H1 (cell line): ENCODE results near the gene ITPKB. TPM values are rescaled to one million over a fixed set of nuclear protein-coding genes. Genes with fewer than 3 reads are reported as not detected.

Source experiments
- CTCF ChIA-PET: fragments of 300-600 bp; sonication (Branson Sonifier 250); formaldehyde crosslinking; loops from one replicate; lab custom pipeline; 2021; ENCODE audit not compliant: partially characterized antibody; lab: Charles Lee
- POLR2A ChIA-PET: fragments of 300-600 bp; sonication (Branson Sonifier 250); formaldehyde crosslinking; loops from one replicate; lab custom pipeline; 2021; ENCODE audit warnings: inconsistent platforms; ENCODE audit not compliant: partially characterized antibody; lab: Charles Lee
- DNase-seq, 2 experiments: peaks; one replicate each; pipeline versions ENCODE4 v3.0.0 to v3.0.0-alpha.2; 2010 to 2022; ENCODE audit warnings: low spot score in 2 of 2, low read depth in 1 of 2, mixed read lengths in 1 of 2
- FAIRE-seq: peaks from 2 replicates; lab custom pipeline; 2011; peaks lifted over from hg19 to GRCh38; lab: Jason Lieb, UNC
- H2AFZ ChIP-seq: 2 replicates; pipeline ENCODE4 v1.8.1; 2012; ENCODE audit warnings: low read length, inconsistent platforms
- H2AK5ac ChIP-seq: 2 replicates; pipeline ENCODE4 v1.6.1; 2013; ENCODE audit warnings: low read depth, low read length
- H2BK120ac ChIP-seq: replicated peaks from 2 replicates; pipeline ENCODE3; 2013; ENCODE audit warnings: low read depth, low read length, inconsistent platforms
- H2BK12ac ChIP-seq: 2 replicates; pipeline ENCODE4 v1.6.1; 2013; ENCODE audit warnings: low read depth, low read length
- H2BK15ac ChIP-seq: 2 replicates; pipeline ENCODE4 v1.6.1; 2013; ENCODE audit warnings: low read length
- H2BK20ac ChIP-seq: 2 replicates; pipeline ENCODE4 v1.6.1; 2013; ENCODE audit warnings: low read length
- H2BK5ac ChIP-seq: 2 replicates; pipeline ENCODE4 v1.6.1; 2013; ENCODE audit warnings: low read depth, low read length
- H3K14ac ChIP-seq: 2 replicates; pipeline ENCODE4 v1.6.1; 2013; ENCODE audit warnings: inconsistent platforms; ENCODE audit not compliant: insufficient read length
- H3K18ac ChIP-seq: 2 replicates; pipeline ENCODE4 v1.6.1; 2013; ENCODE audit warnings: low read length; ENCODE audit errors: extremely low read depth
- H3K23ac ChIP-seq: 2 replicates; pipeline ENCODE4 v1.6.1; 2013; ENCODE audit warnings: inconsistent platforms; ENCODE audit not compliant: insufficient read length
- H3K23me2 ChIP-seq: 2 replicates; pipeline ENCODE4 v1.6.1; 2013; ENCODE audit warnings: low read depth, low read length
- H3K27ac ChIP-seq: 2 replicates; pipeline ENCODE4 v1.6.1; 2011; ENCODE audit warnings: low read depth, low read length, inconsistent platforms
- H3K27me3 ChIP-seq, 4 experiments: replicated peaks in 1 of 4; 1 replicate in 1 of 4; 2 replicates in 3 of 4; pipeline versions ENCODE4 v1.6.1 to v1.8.1; 2011 to 2013; ENCODE audit warnings: low read length in 3 of 4, mild to moderate bottlenecking in 3 of 4, inconsistent platforms in 2 of 4, mixed read lengths in 2 of 4, moderate library complexity in 1 of 4; ENCODE audit not compliant: control insufficient read depth in 3 of 4, insufficient read depth in 3 of 4; ENCODE audit errors: extremely low read depth in 1 of 4
- H3K36me3 ChIP-seq, 4 experiments: 2 replicates each; pipeline versions ENCODE4 v1.6.1 to v1.8.1; 2011 to 2013; ENCODE audit warnings: mild to moderate bottlenecking in 4 of 4, low read length in 3 of 4, moderate library complexity in 2 of 4, control low read depth in 1 of 4, inconsistent platforms in 1 of 4; ENCODE audit not compliant: insufficient read depth in 4 of 4, control insufficient read depth in 2 of 4
- H3K4ac ChIP-seq: replicated peaks from 2 replicates; pipeline ENCODE3; 2013; ENCODE audit warnings: low read length, low read depth, mixed read lengths, inconsistent platforms; ENCODE audit not compliant: insufficient read length
- H3K4me1 ChIP-seq, 4 experiments: replicated peaks in 1 of 4; 1 replicate in 1 of 4; 2 replicates in 3 of 4; pipeline versions ENCODE4 v1.6.1 to v1.8.1; 2011 to 2013; ENCODE audit warnings: low read length in 3 of 4, inconsistent platforms in 2 of 4, mixed read lengths in 1 of 4; ENCODE audit not compliant: insufficient read depth in 4 of 4, control insufficient read depth in 3 of 4
- H3K4me2 ChIP-seq, 2 experiments: 2 replicates each; pipeline versions ENCODE4 v1.6.1 to v1.8.1; 2011 to 2013; ENCODE audit warnings: low read depth in 2 of 2, low read length in 2 of 2, control low read depth in 1 of 2, inconsistent platforms in 1 of 2, mild to moderate bottlenecking in 1 of 2; ENCODE audit not compliant: insufficient read depth in 1 of 2
- H3K4me3 ChIP-seq, 4 experiments: fragments of 200-600, 300-600 bp in 1 of 4; sonication (generic), shearing (Covaris generic), sonication (Bioruptor Twin) in 1 of 4; 2 replicates each; pipeline versions ENCODE4 v1.5.1 to v1.8.1; 2011 to 2016; ENCODE audit warnings: low read length in 4 of 4, low read depth in 3 of 4, control low read depth in 2 of 4, inconsistent platforms in 2 of 4, mild to moderate bottlenecking in 2 of 4, mixed read lengths in 1 of 4, moderate library complexity in 1 of 4; ENCODE audit not compliant: insufficient read depth in 2 of 4; ENCODE audit errors: extremely low read depth in 1 of 4
- H3K56ac ChIP-seq: replicated peaks from 2 replicates; pipeline ENCODE3; 2013; ENCODE audit warnings: low read depth, mild to moderate bottlenecking, mixed read lengths, low read length, inconsistent platforms; ENCODE audit not compliant: insufficient read length
- H3K79me1 ChIP-seq: 2 replicates; pipeline ENCODE4 v1.6.1; 2013; ENCODE audit warnings: low read depth, low read length, control low read depth
- H3K79me2 ChIP-seq, 2 experiments: 2 replicates each; pipeline versions ENCODE4 v1.6.1 to v1.8.1; 2012 to 2013; ENCODE audit warnings: low read length in 2 of 2, mild to moderate bottlenecking in 2 of 2, inconsistent platforms in 1 of 2; ENCODE audit not compliant: insufficient read depth in 2 of 2, control insufficient read depth in 1 of 2
- H3K9ac ChIP-seq, 4 experiments: replicated peaks in 1 of 4; 1 replicate in 1 of 4; 2 replicates in 3 of 4; pipeline versions ENCODE4 v1.6.1 to v1.8.1; 2011 to 2013; ENCODE audit warnings: low read depth in 3 of 4, low read length in 3 of 4, control low read depth in 2 of 4, mild to moderate bottlenecking in 2 of 4, moderate library complexity in 2 of 4, inconsistent platforms in 1 of 4; ENCODE audit errors: extremely low read depth in 1 of 4
- H3K9me3 ChIP-seq, 2 experiments: 2 replicates each; pipeline versions ENCODE4 v1.6.1 to v1.8.1; 2012 to 2013; ENCODE audit warnings: mild to moderate bottlenecking in 2 of 2, moderate library complexity in 2 of 2, control low read depth in 1 of 2, inconsistent platforms in 1 of 2, low read depth in 1 of 2, low read length in 1 of 2, mixed read lengths in 1 of 2; ENCODE audit not compliant: insufficient read depth in 2 of 2
- H4K20me1 ChIP-seq, 2 experiments: replicated peaks in 1 of 2; 2 replicates each; pipeline versions ENCODE3 to v1.8.1; 2011 to 2013; ENCODE audit warnings: inconsistent platforms in 2 of 2, low read length in 2 of 2, mild to moderate bottlenecking in 1 of 2; ENCODE audit not compliant: insufficient read depth in 2 of 2, control insufficient read depth in 1 of 2
- H4K5ac ChIP-seq: 2 replicates; pipeline ENCODE4 v1.6.1; 2013; ENCODE audit warnings: low read length, low read depth, mixed read lengths, inconsistent platforms; ENCODE audit not compliant: insufficient read length
- H4K8ac ChIP-seq: 2 replicates; pipeline ENCODE4 v1.8.0; 2013; ENCODE audit warnings: mild to moderate bottlenecking, moderate library complexity, low read length, inconsistent platforms; ENCODE audit not compliant: insufficient read depth; ENCODE audit errors: extremely low read depth
- H4K91ac ChIP-seq: replicated peaks from 2 replicates; pipeline ENCODE3; 2013; ENCODE audit warnings: low read length, mixed read lengths, inconsistent platforms; ENCODE audit not compliant: insufficient read length
- BRCA1 ChIP-seq: IDR thresholded peaks from 2 replicates; pipeline ENCODE4 v1.6.1; 2012; ENCODE audit warnings: low read depth, low read length, improper control_type of control experiment
- WGBS, 2 experiments: shearing (Covaris generic) in 1 of 2; methylation state at CpG; one replicate each; pipeline versions ENCODE4 v1.1.6 to v1.1.7; 2013 to 2015; ENCODE audit warnings: low lambda C conversion rate in 2 of 2, mixed read lengths in 2 of 2, inconsistent platforms in 1 of 2, low coverage in 1 of 2, missing lambda C conversion rate in 1 of 2; ENCODE audit not compliant: insufficient replicate concordance in 2 of 2, insufficient coverage in 1 of 2, insufficient read length in 1 of 2; ENCODE audit errors: extremely low coverage in 1 of 2, missing lambda C conversion rate in 1 of 2; 5-methylcytosine and 5-hydroxymethylcytosine counted together
- polyA plus RNA-seq, 7 experiments: library from polyadenylated mRNA; depleted of rRNA in 3 of 7; stranded (reverse) in 5 of 7; unstranded in 2 of 7; fragments of >200 nt in 5 of 7; fragments of 200-250 nt in 2 of 7; gene quantifications; 1 replicate in 5 of 7; 2 replicates in 1 of 7; 4 replicates in 1 of 7; pipeline versions ENCODE4 v1.2.1 to v1.2.3, GENCODE V29; 2011 to 2013; ENCODE audit warnings: missing spikeins in 2 of 7, mixed read lengths in 2 of 7
- total RNA-seq: library from RNA; stranded (reverse); fragmentation: NEBNext Ultra II Directional; extraction: Animal tissue kit (Norgen Biotek cat#: 25700); gene quantifications from 2 replicates; pipeline ENCODE4 v1.2.1, GENCODE V29; 2021
- TF ChIP-seq, protein P1 (sequence below): IDR thresholded peaks from 2 replicates; pipeline ENCODE4 v1.6.1; 2012; ENCODE audit warnings: inconsistent platforms
- TF ChIP-seq, protein P2 (sequence below), 3 experiments: IDR thresholded peaks; 1 replicate in 2 of 3; 2 replicates in 1 of 3; pipeline versions ENCODE4 v1.5.1 to v1.6.1; 2011; ENCODE audit warnings: low read length in 3 of 3, mild to moderate bottlenecking in 3 of 3, inconsistent platforms in 2 of 3, low read depth in 1 of 3, moderate library complexity in 1 of 3; ENCODE audit not compliant: insufficient read depth in 1 of 3; ENCODE audit errors: control extremely low read depth in 1 of 3

Gene ITPKB
- total and polyA plus RNA-seq, 2 of the 8 experiments (the other 6 are each of a cell fraction or from before 2014, with no cell fraction given) = 1.7 to 4.8 TPM

DNA sequence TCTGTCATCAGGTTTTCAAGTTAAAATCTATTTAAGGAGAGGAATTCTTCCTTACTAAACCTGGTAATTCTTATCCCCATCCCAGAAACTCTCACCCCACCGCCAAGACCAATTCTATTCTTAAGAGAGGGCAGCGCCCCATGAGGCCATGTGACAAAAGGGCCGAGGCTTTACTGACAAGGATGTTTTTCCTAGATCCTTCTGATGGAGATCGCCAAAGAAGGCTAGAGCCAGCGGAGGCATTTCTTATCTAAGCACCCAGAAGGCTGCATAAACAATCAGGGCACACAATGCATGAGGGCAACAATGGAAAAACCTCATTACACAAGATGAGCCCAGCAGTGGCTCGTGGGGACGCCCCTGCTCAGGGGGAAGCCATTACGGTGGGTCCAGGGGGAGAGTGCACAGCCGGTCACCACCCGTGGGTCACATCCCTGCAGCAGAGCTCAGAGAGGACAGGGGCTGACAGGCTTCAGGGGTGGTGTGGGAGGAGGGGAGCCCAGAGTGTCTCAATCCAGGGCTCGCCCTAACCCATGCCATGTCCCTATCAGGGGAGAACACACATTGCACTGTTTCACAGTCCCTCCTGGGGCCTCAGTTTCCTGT lies 88.7 kb downstream of the ITPKB start:
- no peak overlapping the region for H2BK120ac ChIP-seq
- peak overlapping the region; percentile 79 for H4K91ac ChIP-seq
- H2BK5ac ChIP-seq = peak overlapping the region; percentile 16; the same call in 1 of the 2 replicates
- H3K23me2 ChIP-seq = no peaks in the 10 kb centered on the region
- peak overlapping the region; percentile 71; the same call in 1 of the 2 replicates for H3K18ac ChIP-seq
- H2BK15ac ChIP-seq = no peak overlapping the region
- no peak overlapping the region for H3K4ac ChIP-seq
- H3K23ac ChIP-seq = no peak overlapping the region
- no peak overlapping the region for H2AFZ ChIP-seq
- no peaks in the 10 kb centered on the region for H3K9me3 ChIP-seq
- peaks cover 4 to 23% (median 17%) of the 10 kb centered on the region in 4 experiments for H3K4me1 ChIP-seq
- H3K27ac ChIP-seq = no peak overlapping the region
- no peak overlapping the region for H3K9ac ChIP-seq
- H3K36me3 ChIP-seq = no peaks in the 10 kb centered on the region
- H3K27me3 ChIP-seq = no peaks in the 10 kb centered on the region; a peak in 1 of 7 replicates
- no peak overlapping the region for H4K8ac ChIP-seq
- ChIA-PET POLR2A (interaction anchor here (0.7 to 1.2 kb wide), 2 partner anchors 15 to 346 kb away, joined by 3 to 4 read pairs; no protein-coding TSS in a partner anchor), CTCF (interaction anchor here (0.6 to 6.1 kb wide), 22 partner anchors 8 to 1767 kb away, joined by 3 to 27 read pairs (median 4); no protein-coding TSS in a partner anchor)
- no peak overlapping the region for H3K4me3 ChIP-seq
- 0 out of 2 replicates have a peak overlapping the region, but pooled peaks have one; percentile 61 for H2BK20ac ChIP-seq
- H3K79me1 ChIP-seq = no peaks in the 10 kb centered on the region
- no peak overlapping the region for H3K14ac ChIP-seq
- no peak for TF ChIP-seq BRCA1
- TF ChIP-seq, protein P1, sequence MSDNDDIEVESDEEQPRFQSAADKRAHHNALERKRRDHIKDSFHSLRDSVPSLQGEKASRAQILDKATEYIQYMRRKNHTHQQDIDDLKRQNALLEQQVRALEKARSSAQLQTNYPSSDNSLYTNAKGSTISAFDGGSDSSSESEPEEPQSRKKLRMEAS = 0 out of 2 replicates have a peak, but pooled peaks have one; percentile 3
- TF ChIP-seq, protein P2, sequence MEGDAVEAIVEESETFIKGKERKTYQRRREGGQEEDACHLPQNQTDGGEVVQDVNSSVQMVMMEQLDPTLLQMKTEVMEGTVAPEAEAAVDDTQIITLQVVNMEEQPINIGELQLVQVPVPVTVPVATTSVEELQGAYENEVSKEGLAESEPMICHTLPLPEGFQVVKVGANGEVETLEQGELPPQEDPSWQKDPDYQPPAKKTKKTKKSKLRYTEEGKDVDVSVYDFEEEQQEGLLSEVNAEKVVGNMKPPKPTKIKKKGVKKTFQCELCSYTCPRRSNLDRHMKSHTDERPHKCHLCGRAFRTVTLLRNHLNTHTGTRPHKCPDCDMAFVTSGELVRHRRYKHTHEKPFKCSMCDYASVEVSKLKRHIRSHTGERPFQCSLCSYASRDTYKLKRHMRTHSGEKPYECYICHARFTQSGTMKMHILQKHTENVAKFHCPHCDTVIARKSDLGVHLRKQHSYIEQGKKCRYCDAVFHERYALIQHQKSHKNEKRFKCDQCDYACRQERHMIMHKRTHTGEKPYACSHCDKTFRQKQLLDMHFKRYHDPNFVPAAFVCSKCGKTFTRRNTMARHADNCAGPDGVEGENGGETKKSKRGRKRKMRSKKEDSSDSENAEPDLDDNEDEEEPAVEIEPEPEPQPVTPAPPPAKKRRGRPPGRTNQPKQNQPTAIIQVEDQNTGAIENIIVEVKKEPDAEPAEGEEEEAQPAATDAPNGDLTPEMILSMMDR (IDR thresholded peaks at IDR 0.05; ENCODE audit: control extremely low read depth in 1 of 3, insufficient read depth in 1 of 3, low read depth in 1 of 3, low read length in 3 of 3) = peak in 2 of 3 experiments; percentile 13 to 34; a peak in 2 of 4 replicates
- peaks cover 0 to 4% of the 10 kb centered on the region in 2 experiments for H4K20me1 ChIP-seq
- no peak overlapping the region; a peak in 1 of 4 replicates for H3K4me2 ChIP-seq
- H3K79me2 ChIP-seq = no peaks in the 10 kb centered on the region
- WGBS, 2 experiments = 73% methylated on average over 11 of the region's 11 CpGs; no CpG with 5 or more reads in 1 of the 2 experiments
- DNase-seq = no peak
- H2AK5ac ChIP-seq = no peak overlapping the region
- FAIRE-seq = no peak
- 0 out of 2 replicates have a peak overlapping the region, but pooled peaks have one; percentile 60 for H2BK12ac ChIP-seq
- H3K56ac ChIP-seq = no peak overlapping the region
- no peak overlapping the region for H4K5ac ChIP-seq
